OCI-LY1 (cell line): Measurements from ENCODE around the gene CCDC172.

Source experiments
- H2AFZ ChIP-seq: fragments of 200-600 bp; sonication (generic), shearing (Covaris generic); 2 replicates; pipeline ENCODE4 v1.6.0; 2014; ENCODE audit warnings: antibody characterized with exemption, mild to moderate bottlenecking, low read length
- H3F3A ChIP-seq: fragments of 200-600 bp; sonication (generic), shearing (Covaris generic); 2 replicates; pipeline ENCODE4 v1.6.0; 2014; ENCODE audit warnings: mild to moderate bottlenecking, antibody characterized with exemption, low read length, moderate library complexity; ENCODE audit not compliant: insufficient read depth
- H3K27ac ChIP-seq: fragments of 200-600 bp; sonication (generic); 2 replicates; pipeline ENCODE4 v1.5.1; 2014; ENCODE audit warnings: low read length, mixed run types, mild to moderate bottlenecking, low read depth; ENCODE audit not compliant: poor library complexity, severe bottlenecking
- H3K27me3 ChIP-seq: fragments of 200-600 bp; sonication (generic); 2 replicates; pipeline ENCODE4 v1.6.0; 2014; ENCODE audit warnings: antibody characterized with exemption, mild to moderate bottlenecking, low read length, moderate library complexity; ENCODE audit not compliant: insufficient read depth
- H3K36me3 ChIP-seq: fragments of 200-600 bp; sonication (generic); 2 replicates; pipeline ENCODE4 v1.6.1; 2014; ENCODE audit warnings: mild to moderate bottlenecking, antibody characterized with exemption, low read length, moderate library complexity, mixed read lengths; ENCODE audit not compliant: insufficient read depth
- H3K4me1 ChIP-seq: fragments of 200-600 bp; sonication (generic); 2 replicates; pipeline ENCODE4 v1.5.1; 2014; ENCODE audit warnings: mild to moderate bottlenecking, low read length, moderate library complexity; ENCODE audit not compliant: insufficient read depth, severe bottlenecking
- H3K4me2 ChIP-seq: fragments of 200-600 bp; sonication (generic), shearing (Covaris generic); 2 replicates; pipeline ENCODE4 v1.6.1; 2014; ENCODE audit warnings: low read length
- H3K4me3 ChIP-seq: fragments of 200-600 bp; sonication (generic); 2 replicates; pipeline ENCODE4 v1.5.1; 2014; ENCODE audit warnings: low read length, low read depth, mild to moderate bottlenecking, mixed read lengths; ENCODE audit not compliant: poor library complexity, severe bottlenecking
- H3K79me2 ChIP-seq: fragments of 200-600 bp; shearing (Covaris generic); 2 replicates; pipeline ENCODE4 v1.6.1; 2016; ENCODE audit warnings: mixed run types, low read length, mixed read lengths; ENCODE audit not compliant: insufficient read depth
- H3K9ac ChIP-seq: fragments of 200-600 bp; sonication (generic), shearing (Covaris generic); 2 replicates; pipeline ENCODE4 v1.6.1; 2014; ENCODE audit warnings: mild to moderate bottlenecking, low read length, mixed read lengths
- H3K9me2 ChIP-seq: fragments of 200-600 bp; sonication (generic), shearing (Covaris generic); 2 replicates; pipeline ENCODE4 v1.6.1; 2014; ENCODE audit warnings: low read depth, mild to moderate bottlenecking, low read length, mixed read lengths
- H3K9me3 ChIP-seq: fragments of 200-600 bp; shearing (Covaris generic); 2 replicates; pipeline ENCODE4 v1.6.1; 2014; ENCODE audit warnings: low read length, mixed read lengths
- H4K20me1 ChIP-seq: fragments of 200-600 bp; sonication (generic), shearing (Covaris generic); 2 replicates; pipeline ENCODE4 v1.6.0; 2016; ENCODE audit warnings: mild to moderate bottlenecking, low read length; ENCODE audit not compliant: insufficient read depth
- EZH2 ChIP-seq: fragments of 200-600 bp; sonication (generic), shearing (Covaris generic); IDR thresholded peaks from 2 replicates; pipeline ENCODE4 v1.8.0; 2017; ENCODE audit warnings: borderline replicate concordance, mixed run types, mild to moderate bottlenecking, antibody characterized with exemption, low read length, moderate library complexity, mixed read lengths
- TF ChIP-seq, protein P1 (sequence below): fragments of 200-600 bp; sonication (generic), shearing (Covaris generic); IDR thresholded peaks from 2 replicates; pipeline ENCODE4 v1.5.1; 2017; ENCODE audit warnings: mild to moderate bottlenecking, antibody characterized with exemption, low read length, moderate library complexity, mixed read lengths

Gene CCDC172

DNA sequence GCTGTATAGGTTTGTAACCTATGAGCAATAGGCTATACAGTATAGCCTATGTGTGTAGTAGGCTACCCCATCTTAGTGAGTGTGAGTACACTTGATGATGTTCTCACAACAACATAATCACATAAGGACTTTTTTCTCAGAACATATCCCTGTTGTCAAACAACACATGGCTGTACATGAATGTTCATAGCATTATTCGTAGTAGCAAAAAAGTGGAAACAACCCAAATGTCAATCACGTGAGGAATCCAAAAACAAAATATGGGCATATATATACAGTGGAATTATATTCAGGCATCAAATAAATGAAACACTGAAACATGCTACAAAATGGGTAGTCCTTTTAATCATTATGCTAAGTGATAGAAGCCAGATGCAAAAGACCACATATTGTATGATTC, 31.1 kb downstream of the CCDC172 start:
- no peak overlapping the region for H3K9ac ChIP-seq
- no peak overlapping the region for H3K4me3 ChIP-seq
- no peak overlapping the region for H3K4me2 ChIP-seq
- no peaks in the 10 kb centered on the region for H3K9me2 ChIP-seq
- H3K27ac ChIP-seq: no peak overlapping the region
- H2AFZ ChIP-seq: no peak overlapping the region
- H3K79me2 ChIP-seq: no peaks in the 10 kb centered on the region
- H4K20me1 ChIP-seq: no peaks in the 10 kb centered on the region
- H3K4me1 ChIP-seq: no peaks in the 10 kb centered on the region
- no peaks in the 10 kb centered on the region for H3K9me3 ChIP-seq
- H3K27me3 ChIP-seq: no peaks in the 10 kb centered on the region
- no peaks in the 10 kb centered on the region for H3F3A ChIP-seq
- no peak for TF ChIP-seq EZH2
- TF ChIP-seq, protein P1, sequence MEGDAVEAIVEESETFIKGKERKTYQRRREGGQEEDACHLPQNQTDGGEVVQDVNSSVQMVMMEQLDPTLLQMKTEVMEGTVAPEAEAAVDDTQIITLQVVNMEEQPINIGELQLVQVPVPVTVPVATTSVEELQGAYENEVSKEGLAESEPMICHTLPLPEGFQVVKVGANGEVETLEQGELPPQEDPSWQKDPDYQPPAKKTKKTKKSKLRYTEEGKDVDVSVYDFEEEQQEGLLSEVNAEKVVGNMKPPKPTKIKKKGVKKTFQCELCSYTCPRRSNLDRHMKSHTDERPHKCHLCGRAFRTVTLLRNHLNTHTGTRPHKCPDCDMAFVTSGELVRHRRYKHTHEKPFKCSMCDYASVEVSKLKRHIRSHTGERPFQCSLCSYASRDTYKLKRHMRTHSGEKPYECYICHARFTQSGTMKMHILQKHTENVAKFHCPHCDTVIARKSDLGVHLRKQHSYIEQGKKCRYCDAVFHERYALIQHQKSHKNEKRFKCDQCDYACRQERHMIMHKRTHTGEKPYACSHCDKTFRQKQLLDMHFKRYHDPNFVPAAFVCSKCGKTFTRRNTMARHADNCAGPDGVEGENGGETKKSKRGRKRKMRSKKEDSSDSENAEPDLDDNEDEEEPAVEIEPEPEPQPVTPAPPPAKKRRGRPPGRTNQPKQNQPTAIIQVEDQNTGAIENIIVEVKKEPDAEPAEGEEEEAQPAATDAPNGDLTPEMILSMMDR: no peak
- no peaks in the 10 kb centered on the region for H3K36me3 ChIP-seq

DNA sequence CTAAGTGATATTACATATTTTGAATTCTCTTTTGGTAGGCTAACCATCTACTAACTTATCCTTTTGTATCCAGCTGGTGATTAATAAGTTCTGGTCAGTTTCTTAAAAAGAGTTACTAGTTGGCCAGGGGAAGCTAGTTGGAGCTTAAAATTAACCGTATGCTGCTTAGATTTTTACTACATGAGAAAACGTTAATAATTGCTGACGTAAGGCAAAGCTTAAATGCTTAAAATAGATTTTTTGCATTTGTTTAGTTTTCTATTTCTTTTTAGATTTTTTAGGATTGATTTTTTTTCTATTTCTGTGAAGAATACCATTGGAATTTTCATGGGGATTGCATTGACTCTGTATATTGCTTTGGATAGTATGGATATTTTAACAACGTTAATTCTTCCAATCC, 32.6 kb downstream of the CCDC172 start:
- H4K20me1 ChIP-seq: no peaks in the 10 kb centered on the region
- no peaks in the 10 kb centered on the region for H3K27me3 ChIP-seq
- TF ChIP-seq EZH2: no peak
- TF ChIP-seq, protein P1: no peak
- H3K4me2 ChIP-seq: no peak overlapping the region
- H3K79me2 ChIP-seq: no peaks in the 10 kb centered on the region
- no peak overlapping the region for H3K4me3 ChIP-seq
- H3K9ac ChIP-seq: no peak overlapping the region
- no peaks in the 10 kb centered on the region for H3K4me1 ChIP-seq
- H3K36me3 ChIP-seq: no peaks in the 10 kb centered on the region
- no peaks in the 10 kb centered on the region for H3K9me2 ChIP-seq
- no peaks in the 10 kb centered on the region for H3K9me3 ChIP-seq
- H3F3A ChIP-seq: no peaks in the 10 kb centered on the region
- H2AFZ ChIP-seq: no peak overlapping the region
- no peak overlapping the region for H3K27ac ChIP-seq

DNA sequence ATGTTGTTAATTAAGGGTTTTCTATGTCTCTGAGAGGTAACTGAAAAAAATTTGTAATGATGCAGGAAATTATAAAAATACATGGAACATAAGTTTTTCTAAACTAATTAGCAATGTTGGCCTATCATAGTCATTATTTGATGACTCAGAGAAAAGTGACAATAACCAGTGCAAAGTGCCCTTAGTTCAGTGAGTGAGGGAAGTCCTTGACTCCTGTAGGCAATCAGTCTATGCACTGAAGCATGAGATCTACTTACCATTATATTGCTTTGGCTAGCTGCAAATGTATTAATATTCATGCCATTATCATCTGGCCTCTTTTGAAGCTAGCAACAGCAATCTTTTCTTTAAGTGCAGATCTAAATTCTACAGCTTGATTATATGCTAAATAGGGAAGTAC, 40.6 kb downstream of the CCDC172 start:
- no peak overlapping the region for H3K4me2 ChIP-seq
- no peak overlapping the region for H3K9ac ChIP-seq
- H4K20me1 ChIP-seq: no peaks in the 10 kb centered on the region
- H3K27ac ChIP-seq: no peak overlapping the region
- no peaks in the 10 kb centered on the region for H3K27me3 ChIP-seq
- H3K9me2 ChIP-seq: no peaks in the 10 kb centered on the region
- H3K4me3 ChIP-seq: no peak overlapping the region
- H3K4me1 ChIP-seq: no peaks in the 10 kb centered on the region
- H3F3A ChIP-seq: no peaks in the 10 kb centered on the region
- no peaks in the 10 kb centered on the region for H3K9me3 ChIP-seq
- no peak overlapping the region for H2AFZ ChIP-seq
- no peaks in the 10 kb centered on the region for H3K79me2 ChIP-seq
- TF ChIP-seq EZH2: no peak
- TF ChIP-seq, protein P1: no peak
- H3K36me3 ChIP-seq: no peaks in the 10 kb centered on the region
